T-helper 17 cell (primary cell): ENCODE measurements around the gene AGRP. TPM values are rescaled to one million over a fixed set of nuclear protein-coding genes. Genes with fewer than 3 reads are reported as not detected.

Experiments
- ATAC-seq: fragments of 150-1000 bp; cut with Tn5 transposase; 2 replicates; pipeline ENCODE4 v1.10.0; 2021; ENCODE audit warnings: mild to moderate bottlenecking, moderate library complexity
- DNase-seq, 3 donors: peaks; one replicate each; pipeline versions ENCODE4 v3.0.0 to v3.0.0-alpha.2; 2020 to 2021
- H3K9me3 ChIP-seq: one replicate; pipeline ENCODE4 v1.7.0; 2013; ENCODE audit warnings: low read length, mild to moderate bottlenecking; ENCODE audit not compliant: control insufficient read depth, poor library complexity, severe bottlenecking
- H3K27ac Mint-ChIP-seq: one replicate; pipeline ENCODE4 v1.8.0; 2022; ENCODE audit warnings: mild to moderate bottlenecking, moderate library complexity, mixed read lengths
- H3K27me3 Mint-ChIP-seq: one replicate; pipeline ENCODE4 v1.8.0; 2022; ENCODE audit warnings: mixed read lengths
- H3K36me3 Mint-ChIP-seq: one replicate; pipeline ENCODE4 v1.8.0; 2022; ENCODE audit warnings: low read depth, mixed read lengths
- H3K4me1 Mint-ChIP-seq: one replicate; pipeline ENCODE4 v1.8.0; 2022; ENCODE audit warnings: mild to moderate bottlenecking, mixed read lengths
- H3K4me3 Mint-ChIP-seq: one replicate; pipeline ENCODE4 v1.8.0; 2022; ENCODE audit warnings: mild to moderate bottlenecking, moderate library complexity, mixed read lengths
- total RNA-seq, 4 donors: library from RNA in 2 of 4; stranded (reverse) in 2 of 4; gene quantifications; one replicate each; pipeline ENCODE4 v1.2.3 and lab custom pipeline; 2022 to 2026

AGRP gene
- total RNA-seq, 2 donors from 2014 or later = not detected

GRCh38 chr16:67454104-67454503, 29.2 kb downstream of the AGRP start:
- peaks cover 7% of the 10 kb centered on the region for H3K36me3 Mint-ChIP-seq
- H3K27ac Mint-ChIP-seq = peak overlapping the region; percentile 77

GRCh38 chr16:67451704-67452435, 31.5 kb downstream of the AGRP start:
- Mint-ChIP-seq H3K27ac (no peak overlapping the region), H3K4me1 (peaks cover 37% of the 10 kb centered on the region), H3K36me3 (peaks cover 7% of the 10 kb centered on the region), H3K4me3 (no peak overlapping the region), H3K27me3 (no peaks in the 10 kb centered on the region)
- DNase-seq (no peak), ATAC-seq (no peak)
- H3K9me3 ChIP-seq = no peaks in the 10 kb centered on the region

More at GRCh38 chr16:67454104-67454503, 29.2 kb downstream of the AGRP start:
- DNase-seq (no peak), ATAC-seq (no peak)
- Mint-ChIP-seq H3K4me3 (peak overlapping the region; percentile 36), H3K4me1 (peaks cover 37% of the 10 kb centered on the region), H3K27me3 (no peaks in the 10 kb centered on the region)
- H3K9me3 ChIP-seq = no peaks in the 10 kb centered on the region

- ATAC-seq = no peak
- Mint-ChIP-seq H3K27ac (peak overlapping the region; percentile 65), H3K4me1 (peaks cover 32% of the 10 kb centered on the region), H3K36me3 (peaks cover 7% of the 10 kb centered on the region), H3K27me3 (no peaks in the 10 kb centered on the region), H3K4me3 (peak overlapping the region; percentile 63)
- DNase-seq = no peak
- H3K9me3 ChIP-seq = no peaks in the 10 kb centered on the region
Measured at GRCh38 chr16:67451061-67451703, 32.2 kb downstream of the AGRP start.

- peaks cover 9% of the 10 kb centered on the region for H3K36me3 Mint-ChIP-seq
- H3K4me3 Mint-ChIP-seq = no peak overlapping the region
- no peaks in the 10 kb centered on the region for H3K9me3 ChIP-seq
- H3K27ac Mint-ChIP-seq = peak overlapping the region; percentile 65
- DNase-seq = no peak
- no peak for ATAC-seq
- no peaks in the 10 kb centered on the region for H3K27me3 Mint-ChIP-seq
- H3K4me1 Mint-ChIP-seq = peaks cover 31% of the 10 kb centered on the region
Measured at GRCh38 chr16:67449739-67450138, 33.6 kb downstream of the AGRP start.

GRCh38 chr16:67449336-67449735, 34.0 kb downstream of the AGRP start:
- H3K4me1 Mint-ChIP-seq = peaks cover 31% of the 10 kb centered on the region
- no peaks in the 10 kb centered on the region for H3K27me3 Mint-ChIP-seq
- H3K36me3 Mint-ChIP-seq = peaks cover 10% of the 10 kb centered on the region
- DNase-seq (no peak), ATAC-seq (no peak)
- H3K27ac Mint-ChIP-seq = peak overlapping the region; percentile 34
- H3K9me3 ChIP-seq = no peaks in the 10 kb centered on the region
- H3K4me3 Mint-ChIP-seq = no peak overlapping the region

- H3K9me3 ChIP-seq = no peaks in the 10 kb centered on the region
- DNase-seq = no peak
- no peak for ATAC-seq
- Mint-ChIP-seq H3K4me3 (no peak overlapping the region), H3K27ac (peak overlapping the region; percentile 34), H3K27me3 (no peaks in the 10 kb centered on the region), H3K4me1 (peaks cover 30% of the 10 kb centered on the region), H3K36me3 (peaks cover 7% of the 10 kb centered on the region)
Measured at GRCh38 chr16:67448580-67448979, 34.8 kb downstream of the AGRP start.

- Mint-ChIP-seq H3K27ac (no peak overlapping the region), H3K4me3 (no peak overlapping the region), H3K4me1 (peaks cover 30% of the 10 kb centered on the region), H3K27me3 (no peaks in the 10 kb centered on the region), H3K36me3 (peaks cover 5% of the 10 kb centered on the region)
- DNase-seq (peak in 2 of 3 donors; percentile 27 to 45), ATAC-seq (peak; percentile 62)
- H3K9me3 ChIP-seq = no peaks in the 10 kb centered on the region
Measured at GRCh38 chr16:67447508-67448076, 35.8 kb downstream of the AGRP start.

GRCh38 chr16:67446968-67447507, 36.3 kb downstream of the AGRP start:
- peaks cover 5% of the 10 kb centered on the region for H3K36me3 Mint-ChIP-seq
- peaks cover 30% of the 10 kb centered on the region for H3K4me1 Mint-ChIP-seq

GRCh38 chr16:67445913-67446907, 37.1 kb downstream of the AGRP start:
- Mint-ChIP-seq H3K4me3 (no peak overlapping the region), H3K27me3 (no peaks in the 10 kb centered on the region), H3K27ac (no peak overlapping the region), H3K4me1 (peaks cover 30% of the 10 kb centered on the region), H3K36me3 (peaks cover 8% of the 10 kb centered on the region)
- no peaks in the 10 kb centered on the region for H3K9me3 ChIP-seq
- no peak for ATAC-seq
- DNase-seq = no peak

More at GRCh38 chr16:67446968-67447507, 36.3 kb downstream of the AGRP start:
- DNase-seq (no peak), ATAC-seq (no peak)
- no peaks in the 10 kb centered on the region for H3K27me3 Mint-ChIP-seq
- no peak overlapping the region for H3K4me3 Mint-ChIP-seq
- no peaks in the 10 kb centered on the region for H3K9me3 ChIP-seq
- H3K27ac Mint-ChIP-seq = no peak overlapping the region

GRCh38 chr16:67445441-67445912, 37.9 kb downstream of the AGRP start:
- no peaks in the 10 kb centered on the region for H3K9me3 ChIP-seq
- no peak overlapping the region for H3K4me3 Mint-ChIP-seq
- peaks cover 25% of the 10 kb centered on the region for H3K4me1 Mint-ChIP-seq
- no peaks in the 10 kb centered on the region for H3K27me3 Mint-ChIP-seq
- DNase-seq (no peak), ATAC-seq (no peak)
- H3K27ac Mint-ChIP-seq = no peak overlapping the region
- H3K36me3 Mint-ChIP-seq = peaks cover 6% of the 10 kb centered on the region

GRCh38 chr16:67445126-67445426, 38.3 kb downstream of the AGRP start:
- Mint-ChIP-seq H3K27ac (peak overlapping the region; percentile 70), H3K4me3 (no peak overlapping the region), H3K4me1 (peaks cover 21% of the 10 kb centered on the region), H3K36me3 (peaks cover 6% of the 10 kb centered on the region), H3K27me3 (no peaks in the 10 kb centered on the region)
- DNase-seq (no peak), ATAC-seq (no peak)
- H3K9me3 ChIP-seq = no peaks in the 10 kb centered on the region

- Mint-ChIP-seq H3K27ac (peak overlapping the region; percentile 70), H3K4me1 (peaks cover 19% of the 10 kb centered on the region), H3K4me3 (peak overlapping the region; percentile 41), H3K27me3 (no peaks in the 10 kb centered on the region), H3K36me3 (peaks cover 6% of the 10 kb centered on the region)
- no peaks in the 10 kb centered on the region for H3K9me3 ChIP-seq
- DNase-seq (no peak), ATAC-seq (no peak)
Measured at GRCh38 chr16:67444259-67445125, 38.9 kb downstream of the AGRP start.
